Measurements from ENCODE around the gene DUSP15. TPM values are rescaled to one million over a fixed set of nuclear protein-coding genes. Genes with fewer than 3 reads are reported as not detected.

DUSP15 gene
- total and polyA plus RNA-seq, 12 donors, result 2.4 to 17.6 (median 6.1) TPM

DNA sequence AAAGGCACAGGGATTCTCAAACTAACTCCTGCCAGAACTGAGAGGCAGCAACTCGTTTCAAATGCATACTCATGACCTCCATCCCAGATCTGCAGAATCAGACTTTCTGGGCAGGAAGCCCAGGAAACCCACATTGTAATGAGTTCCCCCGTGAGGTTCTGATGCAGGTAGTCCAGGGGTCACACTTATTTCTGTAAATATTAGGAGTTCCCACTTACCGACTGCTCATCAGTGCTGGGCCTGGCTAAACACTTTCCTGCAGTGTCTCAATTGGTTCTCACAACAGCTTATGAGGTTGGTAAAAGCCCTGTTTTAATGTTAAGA lies 11.6 kb downstream of the DUSP15 start:
- TF ChIP-seq, protein P1, sequence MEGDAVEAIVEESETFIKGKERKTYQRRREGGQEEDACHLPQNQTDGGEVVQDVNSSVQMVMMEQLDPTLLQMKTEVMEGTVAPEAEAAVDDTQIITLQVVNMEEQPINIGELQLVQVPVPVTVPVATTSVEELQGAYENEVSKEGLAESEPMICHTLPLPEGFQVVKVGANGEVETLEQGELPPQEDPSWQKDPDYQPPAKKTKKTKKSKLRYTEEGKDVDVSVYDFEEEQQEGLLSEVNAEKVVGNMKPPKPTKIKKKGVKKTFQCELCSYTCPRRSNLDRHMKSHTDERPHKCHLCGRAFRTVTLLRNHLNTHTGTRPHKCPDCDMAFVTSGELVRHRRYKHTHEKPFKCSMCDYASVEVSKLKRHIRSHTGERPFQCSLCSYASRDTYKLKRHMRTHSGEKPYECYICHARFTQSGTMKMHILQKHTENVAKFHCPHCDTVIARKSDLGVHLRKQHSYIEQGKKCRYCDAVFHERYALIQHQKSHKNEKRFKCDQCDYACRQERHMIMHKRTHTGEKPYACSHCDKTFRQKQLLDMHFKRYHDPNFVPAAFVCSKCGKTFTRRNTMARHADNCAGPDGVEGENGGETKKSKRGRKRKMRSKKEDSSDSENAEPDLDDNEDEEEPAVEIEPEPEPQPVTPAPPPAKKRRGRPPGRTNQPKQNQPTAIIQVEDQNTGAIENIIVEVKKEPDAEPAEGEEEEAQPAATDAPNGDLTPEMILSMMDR (IDR thresholded peaks at IDR 0.05), result no peak
- no peak for TF ChIP-seq POLR2A (IDR thresholded peaks at IDR 0.05)
- intact Hi-C loops (cut with DNase I), result loop anchor here (10.0 kb wide), 3 partner anchors 176 to 796 kb away; no protein-coding TSS in a partner anchor
- WGBS, 4 donors, result 33 to 46% (median 35%) methylated on average over 2 to 3 of the region's 3 CpGs

DNA sequence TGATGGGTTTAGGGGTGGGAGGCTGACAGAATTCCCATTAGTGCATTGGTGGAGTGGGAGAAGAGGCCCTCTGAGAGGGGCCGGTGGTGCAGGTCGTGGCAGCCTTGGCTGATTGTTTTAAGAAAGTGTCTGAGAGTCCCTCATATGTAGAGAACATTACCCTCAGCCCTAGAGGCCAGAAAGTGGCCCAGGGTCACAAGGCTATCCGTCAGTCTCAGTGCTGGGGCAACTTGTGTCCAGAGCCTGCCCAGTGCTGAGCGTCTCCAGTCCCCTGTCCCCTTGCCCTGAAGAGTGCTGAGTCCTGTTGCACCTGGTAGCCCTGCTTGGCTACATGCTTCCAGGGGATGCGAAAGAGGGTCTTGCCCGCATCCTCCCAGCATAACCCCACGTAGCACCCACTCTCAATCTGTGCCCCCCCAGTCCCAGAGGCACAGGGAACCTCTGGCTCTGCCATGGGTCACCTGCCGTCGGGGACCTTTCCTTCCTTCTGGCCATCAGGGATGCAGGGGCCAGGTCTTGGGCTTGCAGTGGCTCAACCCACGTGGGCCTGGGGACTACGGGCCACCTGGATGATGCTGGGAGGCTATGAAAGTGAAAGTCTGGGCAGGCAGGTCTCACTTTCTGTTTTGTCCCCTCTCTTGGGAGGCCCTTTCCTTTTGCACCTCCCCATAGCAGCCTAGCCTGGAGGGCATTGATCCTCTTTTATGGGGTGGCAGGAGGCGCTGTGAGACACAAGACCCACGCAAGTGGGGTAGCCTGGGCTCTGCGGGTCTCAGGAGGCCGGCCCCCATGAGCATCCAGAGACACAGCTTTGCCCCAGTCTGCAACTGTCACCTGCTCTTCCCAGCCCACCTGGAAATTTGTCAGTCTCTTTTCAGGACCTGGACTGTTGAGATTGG lies 12.2 kb downstream of the DUSP15 start:
- intact Hi-C loops (cut with DNase I), result loop anchor here (10.0 kb wide), 3 partner anchors 177 to 797 kb away; no protein-coding TSS in a partner anchor
- 73 to 79% (median 78%) methylated on average over 12 to 15 of the region's 15 CpGs for WGBS, 4 donors
- Histone ChIP-seq H3K27ac (no peak overlapping the region), H3K27me3 (no peaks in the 10 kb centered on the region), H3K36me3 (replicated peaks in 1 of 2) (no peaks in the 10 kb centered on the region), H3K4me1 (replicated peaks in 1 of 2) (peaks cover 14 to 20% of the 10 kb centered on the region in 2 donors), H3K9me3 (replicated peaks in 1 of 3) (no peaks in the 10 kb centered on the region), H3K4me3 (no peak overlapping the region)
- TF ChIP-seq, protein P1 (IDR thresholded peaks at IDR 0.05), result no peak
- no peak for TF ChIP-seq POLR2A (IDR thresholded peaks at IDR 0.05)
- no peak for DNase-seq

More for the DNA sequence above, 11.6 kb downstream of the DUSP15 start:
- H3K4me3 ChIP-seq, result no peak overlapping the region
- H3K9me3 ChIP-seq (replicated peaks in 1 of 3), result no peaks in the 10 kb centered on the region
- no peaks in the 10 kb centered on the region for H3K27me3 ChIP-seq
- no peak for DNase-seq
- H3K27ac ChIP-seq, result no peak overlapping the region
- H3K36me3 ChIP-seq (replicated peaks in 1 of 2), result no peaks in the 10 kb centered on the region
- peaks cover 14 to 20% of the 10 kb centered on the region in 2 donors for H3K4me1 ChIP-seq (replicated peaks in 1 of 2)

DNA sequence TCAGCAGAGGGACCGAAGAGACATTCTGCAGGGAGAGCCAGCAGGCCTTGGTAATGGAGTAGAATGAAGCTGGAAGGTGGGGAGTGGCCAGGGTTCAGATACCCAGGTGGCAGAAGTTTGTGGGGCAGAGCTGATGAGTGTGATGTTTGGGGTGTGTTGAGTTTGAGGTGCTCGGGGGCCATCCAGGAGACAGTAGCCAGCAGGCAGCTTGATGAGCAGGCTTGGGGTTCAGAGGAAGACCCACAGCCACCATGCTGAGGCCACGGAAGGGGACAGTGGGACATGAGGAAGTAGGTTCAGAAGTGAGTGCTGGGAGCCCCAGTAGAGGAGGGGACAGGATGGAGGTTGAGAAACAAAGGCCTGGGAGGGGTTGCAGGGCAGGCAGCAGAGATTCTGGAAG lies 13.8 kb downstream of the DUSP15 start:
- no peaks in the 10 kb centered on the region for H3K9me3 ChIP-seq (replicated peaks in 1 of 3)
- H3K27me3 ChIP-seq, result no peaks in the 10 kb centered on the region
- H3K36me3 ChIP-seq (replicated peaks in 1 of 2), result no peaks in the 10 kb centered on the region
- TF ChIP-seq POLR2A (IDR thresholded peaks at IDR 0.05), result no peak
- TF ChIP-seq, protein P1 (IDR thresholded peaks at IDR 0.05), result no peak
- no peak overlapping the region for H3K27ac ChIP-seq
- H3K4me3 ChIP-seq, result no peak overlapping the region
- H3K4me1 ChIP-seq (replicated peaks in 1 of 2), result peaks cover 14 to 16% of the 10 kb centered on the region in 2 donors
- no peak for DNase-seq
- WGBS, 4 donors, result 63 to 89% (median 72%) methylated on average over 3 of the region's 3 CpGs
- intact Hi-C loops (cut with DNase I), result loop anchor here (10.0 kb wide), 3 partner anchors 178 to 798 kb away; no protein-coding TSS in a partner anchor

DNA sequence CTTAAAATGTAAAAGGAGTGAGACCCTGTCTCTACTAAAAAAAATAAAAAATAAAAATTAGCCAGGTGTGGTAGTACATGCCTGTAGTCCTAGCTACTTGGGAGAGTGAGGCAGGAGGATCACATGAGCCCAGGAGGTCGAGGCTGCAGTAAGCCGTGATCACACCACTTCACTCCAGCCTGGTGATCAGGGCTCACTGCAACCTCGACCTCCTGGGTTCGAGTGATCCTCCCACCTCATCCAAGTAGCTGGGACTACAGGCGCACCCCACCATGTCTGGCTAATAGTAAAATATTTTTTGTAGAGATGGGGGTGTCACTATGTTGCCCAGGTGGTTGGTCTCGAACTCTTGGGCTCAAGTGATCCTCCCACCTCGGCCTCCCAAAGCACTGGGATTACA lies 16.8 kb downstream of the DUSP15 start:
- H3K4me1 ChIP-seq (replicated peaks in 1 of 2), result no peaks in the 10 kb centered on the region
- WGBS, 4 donors, result 62 to 69% (median 65%) methylated on average over 7 of the region's 7 CpGs
- no peaks in the 10 kb centered on the region for H3K27me3 ChIP-seq
- intact Hi-C loops (cut with DNase I), result loop anchor here (5.0 to 10.0 kb wide), 5 partner anchors 99 to 801 kb away; partner anchors contain the start of gene PDRG1 (in 2 of the 2)
- no peaks in the 10 kb centered on the region for H3K9me3 ChIP-seq (replicated peaks in 1 of 3)
- DNase-seq, result no peak
- TF ChIP-seq, protein P1 (IDR thresholded peaks at IDR 0.05), result no peak
- TF ChIP-seq POLR2A (IDR thresholded peaks at IDR 0.05), result no peak
- H3K36me3 ChIP-seq (replicated peaks in 1 of 2), result no peaks in the 10 kb centered on the region
- H3K4me3 ChIP-seq, result no peak overlapping the region
- no peak overlapping the region for H3K27ac ChIP-seq

Measured in adrenal gland (tissue), 12 donors.